GM23248 (cell line): ENCODE measurements around the gene SPDYC. TPM values are rescaled to one million over a fixed set of nuclear protein-coding genes. Genes with fewer than 3 reads are reported as not detected.
A peak's percentile ranks its signal among the peaks of the same experiment; 100 is the strongest.

Experiments used
- DNase-seq: peaks from one replicate; pipeline ENCODE4 v3.0.0-alpha.2; 2015
- H2AFZ ChIP-seq: fragments of 200-600 bp; sonication (generic); 2 replicates; pipeline ENCODE4 v1.6.1; 2016; ENCODE audit warnings: antibody characterized with exemption
- H3F3A ChIP-seq: fragments of 200-600 bp; sonication (generic); 2 replicates; pipeline ENCODE4 v1.6.1; 2016; ENCODE audit warnings: mild to moderate bottlenecking, antibody characterized with exemption, mixed run types; ENCODE audit not compliant: insufficient read depth
- H3K27ac ChIP-seq: fragments of 200-600 bp; sonication (generic); 2 replicates; pipeline ENCODE4 v1.5.1; 2016; ENCODE audit warnings: mild to moderate bottlenecking
- H3K27me3 ChIP-seq: fragments of 200-600 bp; sonication (generic); replicated peaks from 2 replicates; pipeline ENCODE4 v1.6.1; 2016; ENCODE audit warnings: mild to moderate bottlenecking; ENCODE audit not compliant: insufficient read depth
- H3K36me3 ChIP-seq: fragments of 200-600 bp; sonication (generic); 2 replicates; pipeline ENCODE4 v1.6.1; 2016; ENCODE audit warnings: low read depth, mild to moderate bottlenecking
- H3K4me1 ChIP-seq: fragments of 200-600 bp; sonication (generic); 2 replicates; pipeline ENCODE4 v1.6.1; 2016; ENCODE audit warnings: mild to moderate bottlenecking; ENCODE audit not compliant: insufficient read depth
- H3K4me2 ChIP-seq: fragments of 200-600 bp; sonication (generic); one replicate; pipeline ENCODE4 v1.6.1; 2016; ENCODE audit warnings: mild to moderate bottlenecking; ENCODE audit not compliant: unreplicated experiment
- H3K4me3 ChIP-seq: fragments of 200-600 bp; sonication (generic); 2 replicates; pipeline ENCODE4 v1.5.1; 2016; ENCODE audit warnings: mild to moderate bottlenecking
- H3K79me2 ChIP-seq: fragments of 200-600 bp; sonication (generic); 2 replicates; pipeline ENCODE4 v1.6.1; 2016; ENCODE audit warnings: mild to moderate bottlenecking; ENCODE audit not compliant: insufficient read depth
- H3K9ac ChIP-seq: fragments of 200-600 bp; sonication (generic); 2 replicates; pipeline ENCODE4 v1.6.1; 2016; ENCODE audit warnings: mild to moderate bottlenecking
- H3K9me2 ChIP-seq: fragments of 200-600 bp; sonication (generic); 2 replicates; pipeline ENCODE4 v1.6.1; 2016; ENCODE audit warnings: mixed run types, mild to moderate bottlenecking, moderate library complexity; ENCODE audit not compliant: insufficient read depth
- H3K9me3 ChIP-seq: fragments of 200-600 bp; sonication (generic); one replicate; pipeline ENCODE4 v1.6.1; 2017; ENCODE audit warnings: low read depth
- H4K20me1 ChIP-seq: fragments of 200-600 bp; sonication (generic); 2 replicates; pipeline ENCODE4 v1.6.0; 2016; ENCODE audit not compliant: insufficient read depth
- EZH2 ChIP-seq: fragments of 200-600 bp; sonication (generic); IDR thresholded peaks from 2 replicates; pipeline ENCODE4 v1.6.1; 2018; ENCODE audit warnings: antibody characterized with exemption, mild to moderate bottlenecking; ENCODE audit not compliant: insufficient read depth, poor library complexity, severe bottlenecking
- EZH2phosphoT487 ChIP-seq: fragments of 200-600 bp; sonication (generic); IDR thresholded peaks from 2 replicates; pipeline ENCODE4 v1.6.1; 2018; ENCODE audit warnings: antibody characterized with exemption, moderate library complexity, mild to moderate bottlenecking, low read depth; ENCODE audit not compliant: insufficient read depth
- WGBS, 2 experiments: methylation state at CpG; one replicate each; pipeline ENCODE4 v1.1.6; 2015 to 2017; ENCODE audit warnings: low lambda C conversion rate in 2 of 2, low coverage in 1 of 2; ENCODE audit errors: missing lambda C conversion rate in 2 of 2; 5-methylcytosine and 5-hydroxymethylcytosine counted together
- in situ Hi-C: fragments of 300-500 bp; cut with MboI; formaldehyde crosslinking; loops from 2 replicates; pipeline ENCODE4 v1.15.0; 2020
- polyA plus RNA-seq: library from polyadenylated mRNA; unstranded; fragments of >200 nt; fragmentation: Nextera tagmentation; extraction: Ambion mirVana; gene quantifications from 2 replicates; pipeline ENCODE4 v1.2.1, GENCODE V29; 2016
- total RNA-seq: library from RNA; depleted of rRNA; stranded (reverse); fragments of >200 nt; shearing (Covaris generic); gene quantifications from 2 replicates; pipeline ENCODE4 v1.2.3, GENCODE V29; 2014

Gene SPDYC
- total and polyA plus RNA-seq, 2 experiments from 2014 or later = not detected

- in situ Hi-C loops = no loop called here
- Histone ChIP-seq H3K4me2 (no peak overlapping the region), H3K36me3 (no peaks in the 10 kb centered on the region; the same call in 1 of the 2 replicates), H3K4me3 (no peak overlapping the region), H3K4me1 (peaks cover 11% of the 10 kb centered on the region), H3F3A (peaks cover 25% of the 10 kb centered on the region), H3K27me3 (no peaks in the 10 kb centered on the region), H3K79me2 (no peaks in the 10 kb centered on the region), H3K9me3 (no peaks in the 10 kb centered on the region), H3K27ac (no peak overlapping the region), H3K9ac (no peak overlapping the region), H4K20me1 (no peaks in the 10 kb centered on the region), H3K9me2 (no peaks in the 10 kb centered on the region), H2AFZ (no peak overlapping the region)
- no peak for TF ChIP-seq EZH2phosphoT487
- TF ChIP-seq EZH2 = no peak
- peak; percentile 37 for DNase-seq
- 91 to 97% methylated on average over 19 to 24 of the region's 24 CpGs for WGBS, 2 experiments
Measured at GRCh38 chr11:65215441-65216076, 45.5 kb downstream of the SPDYC start.

GRCh38 chr11:65216830-65217229 lies 46.8 kb downstream of the SPDYC start:
- in situ Hi-C loops = no loop called here
- Histone ChIP-seq H3K4me3 (no peak overlapping the region), H3K9ac (no peak overlapping the region), H3K4me2 (no peak overlapping the region), H3K4me1 (peaks cover 11% of the 10 kb centered on the region), H3F3A (peaks cover 26% of the 10 kb centered on the region), H3K9me2 (no peaks in the 10 kb centered on the region), H3K27ac (no peak overlapping the region), H3K36me3 (no peaks in the 10 kb centered on the region), H4K20me1 (no peaks in the 10 kb centered on the region), H3K79me2 (no peaks in the 10 kb centered on the region), H3K9me3 (no peaks in the 10 kb centered on the region), H2AFZ (no peak overlapping the region), H3K27me3 (no peaks in the 10 kb centered on the region)
- 90 to 100% methylated on average over 2 to 6 of the region's 6 CpGs for WGBS, 2 experiments
- TF ChIP-seq EZH2 = no peak
- TF ChIP-seq EZH2phosphoT487 = no peak
- no peak for DNase-seq

- Histone ChIP-seq H3K27ac (no peak overlapping the region), H3K4me3 (no peak overlapping the region), H3F3A (peaks cover 26% of the 10 kb centered on the region), H3K9me3 (no peaks in the 10 kb centered on the region), H3K79me2 (no peaks in the 10 kb centered on the region), H3K4me2 (no peak overlapping the region), H3K27me3 (no peaks in the 10 kb centered on the region), H3K9me2 (no peaks in the 10 kb centered on the region), H3K4me1 (peaks cover 11% of the 10 kb centered on the region), H2AFZ (no peak overlapping the region), H3K9ac (no peak overlapping the region), H4K20me1 (no peaks in the 10 kb centered on the region), H3K36me3 (no peaks in the 10 kb centered on the region)
- TF ChIP-seq EZH2phosphoT487 = no peak
- no peak for TF ChIP-seq EZH2
- WGBS, 2 experiments = 88 to 89% methylated on average over 17 to 19 of the region's 19 CpGs
- no peak for DNase-seq
- in situ Hi-C loops = no loop called here
Measured at GRCh38 chr11:65217441-65218423, 47.7 kb downstream of the SPDYC start.

GRCh38 chr11:65218446-65218845 lies 48.4 kb downstream of the SPDYC start:
- H3K9me3 ChIP-seq = no peaks in the 10 kb centered on the region
- H3K9ac ChIP-seq = no peak overlapping the region
- no peaks in the 10 kb centered on the region for H3K36me3 ChIP-seq
- no peak for DNase-seq
- H3K4me1 ChIP-seq = peaks cover 11% of the 10 kb centered on the region
- no peaks in the 10 kb centered on the region for H3K9me2 ChIP-seq
- no peak for TF ChIP-seq EZH2
- TF ChIP-seq EZH2phosphoT487 = no peak
- H3K4me2 ChIP-seq = no peak overlapping the region
- in situ Hi-C loops = no loop called here
- no peaks in the 10 kb centered on the region for H4K20me1 ChIP-seq
- H3K4me3 ChIP-seq = no peak overlapping the region
- H3K27ac ChIP-seq = no peak overlapping the region
- peaks cover 26% of the 10 kb centered on the region for H3F3A ChIP-seq
- H3K79me2 ChIP-seq = no peaks in the 10 kb centered on the region
- H3K27me3 ChIP-seq = no peaks in the 10 kb centered on the region
- WGBS, 2 experiments = 87 to 90% methylated on average over 9 of the region's 9 CpGs
- no peak overlapping the region for H2AFZ ChIP-seq
